ENCODE measurements around the gene URB1.

GRCh38 chr21:32352526-32352925 is 40.3 kb downstream of the URB1 start:
- TF ChIP-seq, protein P1, sequence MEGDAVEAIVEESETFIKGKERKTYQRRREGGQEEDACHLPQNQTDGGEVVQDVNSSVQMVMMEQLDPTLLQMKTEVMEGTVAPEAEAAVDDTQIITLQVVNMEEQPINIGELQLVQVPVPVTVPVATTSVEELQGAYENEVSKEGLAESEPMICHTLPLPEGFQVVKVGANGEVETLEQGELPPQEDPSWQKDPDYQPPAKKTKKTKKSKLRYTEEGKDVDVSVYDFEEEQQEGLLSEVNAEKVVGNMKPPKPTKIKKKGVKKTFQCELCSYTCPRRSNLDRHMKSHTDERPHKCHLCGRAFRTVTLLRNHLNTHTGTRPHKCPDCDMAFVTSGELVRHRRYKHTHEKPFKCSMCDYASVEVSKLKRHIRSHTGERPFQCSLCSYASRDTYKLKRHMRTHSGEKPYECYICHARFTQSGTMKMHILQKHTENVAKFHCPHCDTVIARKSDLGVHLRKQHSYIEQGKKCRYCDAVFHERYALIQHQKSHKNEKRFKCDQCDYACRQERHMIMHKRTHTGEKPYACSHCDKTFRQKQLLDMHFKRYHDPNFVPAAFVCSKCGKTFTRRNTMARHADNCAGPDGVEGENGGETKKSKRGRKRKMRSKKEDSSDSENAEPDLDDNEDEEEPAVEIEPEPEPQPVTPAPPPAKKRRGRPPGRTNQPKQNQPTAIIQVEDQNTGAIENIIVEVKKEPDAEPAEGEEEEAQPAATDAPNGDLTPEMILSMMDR (IDR thresholded peaks at IDR 0.05 in 4 of 5, conservative IDR thresholded peaks at IDR 0.05 in 1 of 5), result no peak
- TF ChIP-seq POLR2A (IDR thresholded peaks at IDR 0.05), result no peak

Data from gastrocnemius medialis (tissue), 4 donors.